H9 (cell line): ENCODE results near the gene MEDAG. TPM values are rescaled to one million over a fixed set of nuclear protein-coding genes. Genes with fewer than 3 reads are reported as not detected.
A peak's percentile ranks its signal among the peaks of the same experiment; 100 is the strongest.

Source experiments
- DNase-seq: peaks from one replicate; pipeline ENCODE4 v3.0.0-alpha.2; 2017
- H2AFZ ChIP-seq: one replicate; pipeline ENCODE4 v1.6.1; 2013; ENCODE audit warnings: mild to moderate bottlenecking, low read length, control low read depth, moderate library complexity
- H2AK5ac ChIP-seq: 2 replicates; pipeline ENCODE4 v1.6.1; 2013; ENCODE audit warnings: low read length, control low read depth, mixed read lengths; ENCODE audit not compliant: insufficient read length
- H2BK120ac ChIP-seq: one replicate; pipeline ENCODE4 v1.6.1; 2013; ENCODE audit warnings: low read depth, mild to moderate bottlenecking, low read length, control low read depth, inconsistent platforms; ENCODE audit not compliant: poor library complexity, severe bottlenecking
- H2BK12ac ChIP-seq: 2 replicates; pipeline ENCODE4 v1.6.1; 2013; ENCODE audit warnings: low read length, control low read depth, mixed read lengths, low read depth; ENCODE audit not compliant: insufficient read length
- H2BK15ac ChIP-seq: 2 replicates; pipeline ENCODE4 v1.6.1; 2013; ENCODE audit warnings: low read depth, low read length, control low read depth
- H2BK20ac ChIP-seq: one replicate; pipeline ENCODE4 v1.6.1; 2013; ENCODE audit warnings: low read depth, mild to moderate bottlenecking, low read length, control low read depth, inconsistent platforms; ENCODE audit not compliant: poor library complexity, severe bottlenecking
- H2BK5ac ChIP-seq: 2 replicates; pipeline ENCODE4 v1.6.1; 2013; ENCODE audit warnings: low read length, control low read depth, mixed read lengths; ENCODE audit not compliant: insufficient read length
- H3K14ac ChIP-seq: 2 replicates; pipeline ENCODE4 v1.6.1; 2013; ENCODE audit warnings: low read length, control low read depth; ENCODE audit not compliant: insufficient read depth
- H3K18ac ChIP-seq: 2 replicates; pipeline ENCODE4 v1.6.1; 2013; ENCODE audit warnings: low read depth, mild to moderate bottlenecking, mixed read lengths, low read length, control low read depth; ENCODE audit not compliant: insufficient read length
- H3K23ac ChIP-seq: 2 replicates; pipeline ENCODE4 v1.6.1; 2013; ENCODE audit warnings: low read length, control low read depth, mixed read lengths, low read depth; ENCODE audit not compliant: insufficient read length
- H3K23me2 ChIP-seq: 2 replicates; pipeline ENCODE4 v1.6.1; 2013; ENCODE audit warnings: low read depth, mild to moderate bottlenecking, mixed read lengths, low read length, control low read depth; ENCODE audit not compliant: insufficient read length, poor library complexity, severe bottlenecking
- H3K27ac ChIP-seq: 2 replicates; pipeline ENCODE4 v1.5.1; 2013; ENCODE audit warnings: low read length, control low read depth, mixed read lengths, low read depth; ENCODE audit not compliant: insufficient read length
- H3K27me3 ChIP-seq: 2 replicates; pipeline ENCODE4 v1.6.1; 2013; ENCODE audit warnings: low read length, control low read depth, inconsistent platforms; ENCODE audit not compliant: insufficient read depth
- H3K4ac ChIP-seq: 2 replicates; pipeline ENCODE4 v1.6.1; 2013; ENCODE audit warnings: low read depth, mild to moderate bottlenecking, control low read depth, inconsistent platforms, low read length, moderate library complexity
- H3K4me1 ChIP-seq: 2 replicates; pipeline ENCODE4 v1.6.1; 2013; ENCODE audit warnings: low read length, control low read depth, inconsistent platforms; ENCODE audit not compliant: insufficient read depth
- H3K4me2 ChIP-seq: 2 replicates; pipeline ENCODE4 v1.6.1; 2013; ENCODE audit warnings: low read length, control low read depth, mixed read lengths; ENCODE audit not compliant: insufficient read length, insufficient read depth
- H3K56ac ChIP-seq: 2 replicates; pipeline ENCODE4 v1.6.1; 2013; ENCODE audit warnings: low read depth, mild to moderate bottlenecking, mixed read lengths, low read length, control low read depth; ENCODE audit not compliant: insufficient read length
- H3K79me1 ChIP-seq: 2 replicates; pipeline ENCODE4 v1.6.1; 2013; ENCODE audit warnings: low read depth, mild to moderate bottlenecking, moderate library complexity, low read length, control low read depth, inconsistent platforms; ENCODE audit not compliant: insufficient read depth, poor library complexity, severe bottlenecking
- H3K79me2 ChIP-seq: 2 replicates; pipeline ENCODE4 v1.6.1; 2013; ENCODE audit warnings: low read length, control low read depth, inconsistent platforms; ENCODE audit not compliant: insufficient read depth
- H3K9ac ChIP-seq: 2 replicates; pipeline ENCODE4 v1.6.1; 2013; ENCODE audit warnings: low read length, control low read depth, mixed read lengths; ENCODE audit not compliant: insufficient read length; ENCODE audit errors: extremely low read depth
- H3K9me3 ChIP-seq: one replicate; pipeline ENCODE4 v1.6.1; 2013; ENCODE audit warnings: low read depth, low read length, inconsistent platforms; ENCODE audit not compliant: control insufficient read depth
- H3T11ph ChIP-seq: one replicate; pipeline ENCODE4 v1.6.1; 2013; ENCODE audit warnings: mild to moderate bottlenecking, low read length, control low read depth, inconsistent platforms
- H4K20me1 ChIP-seq: one replicate; pipeline ENCODE4 v1.6.1; 2013; ENCODE audit not compliant: control insufficient read depth, insufficient read length, insufficient read depth
- H4K5ac ChIP-seq: 2 replicates; pipeline ENCODE4 v1.6.1; 2013; ENCODE audit warnings: low read depth, mild to moderate bottlenecking, mixed read lengths, low read length, control low read depth; ENCODE audit not compliant: insufficient read length
- H4K8ac ChIP-seq: replicated peaks from 2 replicates; pipeline ENCODE4 v1.6.1; 2013; ENCODE audit warnings: low read length, control low read depth, mixed read lengths, low read depth; ENCODE audit not compliant: insufficient read length
- H4K91ac ChIP-seq: 2 replicates; pipeline ENCODE4 v1.6.1; 2013; ENCODE audit warnings: low read depth, mild to moderate bottlenecking, moderate library complexity, mixed read lengths, low read length, control low read depth; ENCODE audit not compliant: insufficient read length
- H3K27ac Mint-ChIP-seq, 3 experiments: 2 replicates in 2 of 3; 3 replicates in 1 of 3; pipeline ENCODE4 v1.8.0; 2020 to 2021; ENCODE audit warnings: mixed read lengths in 3 of 3, mild to moderate bottlenecking in 1 of 3, moderate library complexity in 1 of 3
- H3K27me3 Mint-ChIP-seq: 2 replicates; pipeline ENCODE4 v1.8.0; 2021; ENCODE audit warnings: low read depth, mild to moderate bottlenecking, moderate library complexity, mixed read lengths
- H3K36me3 Mint-ChIP-seq, 3 experiments: 2 replicates in 2 of 3; 3 replicates in 1 of 3; pipeline ENCODE4 v1.8.0; 2020 to 2021; ENCODE audit warnings: low read depth in 3 of 3, mixed read lengths in 3 of 3; ENCODE audit not compliant: insufficient read depth in 1 of 3
- H3K4me1 Mint-ChIP-seq, 2 experiments: 2 replicates each; pipeline ENCODE4 v1.8.0; 2020; ENCODE audit warnings: mixed read lengths in 2 of 2
- H3K4me3 Mint-ChIP-seq, 2 experiments: 2 replicates in 1 of 2; 3 replicates in 1 of 2; pipeline ENCODE4 v1.8.0; 2020 to 2021; ENCODE audit warnings: mild to moderate bottlenecking in 2 of 2, mixed read lengths in 2 of 2, moderate library complexity in 1 of 2
- H3K9me3 Mint-ChIP-seq, 2 experiments: 2 replicates in 1 of 2; 3 replicates in 1 of 2; pipeline ENCODE4 v1.8.0; 2020; ENCODE audit warnings: mild to moderate bottlenecking in 2 of 2, mixed read lengths in 2 of 2, moderate library complexity in 1 of 2
- WGBS: extraction: QIAGEN DNeasy Blood & Tissue Kit; methylation state at CpG from one replicate; pipeline ENCODE4 v1.1.7; 2013; ENCODE audit warnings: missing lambda C conversion rate, low lambda C conversion rate, mixed read lengths; ENCODE audit not compliant: insufficient read length; ENCODE audit errors: extremely low coverage; 5-methylcytosine and 5-hydroxymethylcytosine counted together
- long read RNA-seq: library from polyadenylated mRNA; unstranded; transcript quantifications from one replicate; pipeline ENCODE4 v2.0.0, GENCODE V29; 2020
- total RNA-seq: library from RNA; stranded (reverse); gene quantifications from 2 replicates; pipeline ENCODE4 v1.2.1, GENCODE V29; 2021
- TF ChIP-seq, protein P1 (sequence below): fragments of 200-600 bp; sonication (generic); conservative IDR thresholded peaks from 3 replicates; pipeline ENCODE4 v1.8.0; 2021; ENCODE audit warnings: antibody characterized with exemption, mild to moderate bottlenecking

MEDAG gene
- total RNA-seq = 0.87 and 0.88 TPM in 2 replicates
- long read RNA-seq, partial matches to known transcripts = 0 of 7 reads
- long read RNA-seq, other reads (novel, unspliced or antisense) = 7 of 7 reads

DNA sequence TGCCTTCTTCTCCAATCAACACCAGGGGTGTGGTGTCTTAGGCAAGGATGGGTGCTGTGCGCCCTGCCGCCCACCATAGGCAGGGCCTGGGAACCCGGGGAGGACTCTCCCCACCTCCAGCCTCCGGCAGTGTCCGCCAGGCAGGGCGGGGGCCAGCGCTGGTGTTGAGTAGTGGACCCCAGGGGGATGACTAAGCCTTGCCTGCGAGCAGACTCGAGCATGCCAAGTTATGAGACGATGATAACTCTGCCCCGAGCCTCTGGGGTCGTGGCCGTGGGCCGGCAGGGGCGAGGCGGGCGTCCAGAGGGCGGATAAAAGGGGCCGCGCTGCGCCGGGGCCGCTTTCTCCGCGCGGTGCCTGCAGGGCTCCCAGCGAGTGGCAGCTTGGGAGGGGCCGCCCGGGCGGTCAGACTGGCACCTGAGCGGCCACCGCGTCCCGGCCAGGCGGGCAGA is at the start of gene MEDAG:
MEDAG (plus strand) TSS at position 340 of the 452 bp plus-strand sequence. CDS start 245 bp downstream, outside the sequence.
- Histone ChIP-seq H2AFZ (no peak within 1 kb of the TSS), H2BK12ac (no peak within 1 kb of the TSS), H3K4ac (no peak within 1 kb of the TSS), H2BK15ac (no peak within 1 kb of the TSS), H3K79me2 (no peaks in the 10 kb centered on the region), H3K27me3 (peaks cover 10% of the 10 kb centered on the region; the same call in 1 of the 2 replicates), H3K23ac (no peak within 1 kb of the TSS), H2BK20ac (no peak within 1 kb of the TSS), H4K8ac (no peak within 1 kb of the TSS), H2AK5ac (no peak within 1 kb of the TSS), H3K79me1 (no peaks in the 10 kb centered on the region), H3K4me1 (no peaks in the 10 kb centered on the region), H3K9me3 (no peaks in the 10 kb centered on the region), H3K56ac (no peak within 1 kb of the TSS), H3K4me2 (peak within 1 kb of the TSS; percentile 18), H3K9ac (no peak within 1 kb of the TSS), H3K23me2 (peaks cover 8% of the 10 kb centered on the region), H4K91ac (no peak within 1 kb of the TSS), H3K14ac (peak within 1 kb of the TSS; percentile 67), H2BK120ac (no peak within 1 kb of the TSS), H4K5ac (no peak within 1 kb of the TSS), H3K27ac (no peak within 1 kb of the TSS), H3K18ac (no peak within 1 kb of the TSS), H3T11ph (no peak within 1 kb of the TSS), H4K20me1 (no peaks in the 10 kb centered on the region), H2BK5ac (no peak within 1 kb of the TSS)
- DNase-seq = no peak
- Mint-ChIP-seq H3K4me3 (peak within 1 kb of the TSS; percentile 42 to 67), H3K9me3 (no peaks in the 10 kb centered on the region), H3K4me1 (peaks cover 4 to 6% of the 10 kb centered on the region in 2 experiments), H3K27ac (no peak within 1 kb of the TSS), H3K27me3 (peaks cover 75% of the 10 kb centered on the region), H3K36me3 (no peaks in the 10 kb centered on the region)
- WGBS = no CpG with 5 or more reads among the region's 35 CpGs
- TF ChIP-seq, protein P1, sequence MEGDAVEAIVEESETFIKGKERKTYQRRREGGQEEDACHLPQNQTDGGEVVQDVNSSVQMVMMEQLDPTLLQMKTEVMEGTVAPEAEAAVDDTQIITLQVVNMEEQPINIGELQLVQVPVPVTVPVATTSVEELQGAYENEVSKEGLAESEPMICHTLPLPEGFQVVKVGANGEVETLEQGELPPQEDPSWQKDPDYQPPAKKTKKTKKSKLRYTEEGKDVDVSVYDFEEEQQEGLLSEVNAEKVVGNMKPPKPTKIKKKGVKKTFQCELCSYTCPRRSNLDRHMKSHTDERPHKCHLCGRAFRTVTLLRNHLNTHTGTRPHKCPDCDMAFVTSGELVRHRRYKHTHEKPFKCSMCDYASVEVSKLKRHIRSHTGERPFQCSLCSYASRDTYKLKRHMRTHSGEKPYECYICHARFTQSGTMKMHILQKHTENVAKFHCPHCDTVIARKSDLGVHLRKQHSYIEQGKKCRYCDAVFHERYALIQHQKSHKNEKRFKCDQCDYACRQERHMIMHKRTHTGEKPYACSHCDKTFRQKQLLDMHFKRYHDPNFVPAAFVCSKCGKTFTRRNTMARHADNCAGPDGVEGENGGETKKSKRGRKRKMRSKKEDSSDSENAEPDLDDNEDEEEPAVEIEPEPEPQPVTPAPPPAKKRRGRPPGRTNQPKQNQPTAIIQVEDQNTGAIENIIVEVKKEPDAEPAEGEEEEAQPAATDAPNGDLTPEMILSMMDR = no peak
